ACHN (cell line): ENCODE results near the gene SESN1.

Source experiments
- DNase-seq: peaks from one replicate; pipeline ENCODE4 v3.0.0-alpha.2; 2015
- in situ Hi-C: cut with HindIII; loops from 2 replicates; pipeline ENCODE4 v1.10.0; 2017; ENCODE audit warnings: low sequenced_read_pairs, low pct_ligation_motif_present, low pct_unique_long_range_greater_than_20kb

Gene SESN1

DNA sequence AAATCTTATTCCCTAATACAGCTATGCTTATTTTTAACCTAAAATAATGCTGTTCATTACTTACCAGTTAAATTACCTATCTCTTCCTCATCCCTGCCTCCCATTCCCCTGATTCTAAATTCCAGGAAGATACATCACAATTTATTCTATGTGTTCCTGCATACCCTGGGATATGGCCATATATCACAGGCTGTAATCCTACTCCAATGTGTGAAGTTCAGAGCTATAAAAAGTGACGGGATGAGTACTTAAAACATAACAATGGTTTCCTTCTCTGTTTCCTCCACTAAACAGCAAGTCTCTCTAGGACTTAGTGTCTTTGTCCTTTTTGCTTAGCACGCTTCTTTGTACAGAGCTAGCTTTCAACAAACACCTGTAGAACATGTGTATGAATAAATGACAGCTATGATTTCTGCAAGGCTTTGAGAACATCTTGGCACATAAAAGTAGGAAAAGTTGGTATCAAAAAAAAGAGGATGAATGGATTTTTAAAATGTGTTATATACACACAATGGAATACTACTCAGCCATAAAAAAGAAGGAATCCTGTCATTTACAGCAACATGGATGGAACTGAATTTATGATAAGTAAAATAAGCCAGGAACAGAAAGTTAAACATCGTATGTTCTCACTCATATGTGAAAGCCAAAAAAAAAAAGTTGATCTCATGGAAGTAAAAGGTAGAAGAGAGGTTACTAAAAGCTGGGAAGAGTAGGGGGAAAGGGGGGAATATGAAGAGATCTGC, 45.8 kb downstream of the SESN1 start:
- in situ Hi-C loops = no loop called here
- DNase-seq = no peak

GRCh38 chr6:109048176-109048575, 46.5 kb downstream of the SESN1 start:
- in situ Hi-C loops = no loop called here
- DNase-seq = no peak

- in situ Hi-C loops = no loop called here
- DNase-seq = no peak
Observed at GRCh38 chr6:109045493-109045892, 49.2 kb downstream of the SESN1 start.

GRCh38 chr6:109039795-109040194, 54.9 kb downstream of the SESN1 start:
- in situ Hi-C loops = no loop called here
- no peak for DNase-seq

GRCh38 chr6:109038837-109039398, 55.7 kb downstream of the SESN1 start:
- in situ Hi-C loops = no loop called here
- DNase-seq = no peak

GRCh38 chr6:109036574-109037294, 57.9 kb downstream of the SESN1 start:
- no peak for DNase-seq
- in situ Hi-C loops = no loop called here

DNA sequence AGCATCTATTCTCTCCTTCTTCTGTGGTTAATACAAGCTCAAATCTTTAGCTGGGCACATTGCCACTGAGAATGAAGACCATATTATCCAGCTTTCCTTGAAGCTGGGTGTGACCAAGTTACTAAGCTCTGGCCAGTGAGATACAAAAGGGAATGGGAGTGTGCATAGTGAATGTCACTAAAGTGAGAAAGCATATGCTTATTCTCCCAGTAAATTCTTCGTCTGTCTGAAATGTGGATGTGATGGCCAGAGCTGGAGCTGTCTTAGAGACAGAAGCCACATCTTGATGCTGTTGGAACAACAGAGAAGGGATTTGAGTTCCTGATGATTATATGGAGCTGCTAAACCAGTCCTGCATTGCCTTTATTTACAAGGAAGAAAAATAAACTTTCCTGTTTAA, 60.1 kb downstream of the SESN1 start:
- in situ Hi-C loops = no loop called here
- DNase-seq = no peak

DNA sequence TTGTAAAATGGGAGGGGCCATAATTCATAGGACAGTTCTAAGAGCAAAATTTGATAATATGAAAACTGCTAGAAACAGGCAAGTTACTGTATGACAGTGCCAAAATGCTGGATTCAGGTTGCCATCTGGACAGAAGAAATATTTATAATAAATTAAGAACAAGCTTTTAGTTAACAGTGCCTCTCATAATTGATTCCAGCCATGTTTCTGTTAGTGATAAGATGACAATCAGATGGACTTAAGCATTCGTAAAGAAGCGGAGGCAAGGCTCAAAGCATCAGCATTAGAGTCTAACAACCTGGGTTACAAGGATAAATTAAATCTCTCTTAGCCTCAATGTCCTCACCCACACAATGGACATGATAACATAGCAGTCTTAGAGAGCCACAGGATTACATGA, 61.0 kb downstream of the SESN1 start:
- DNase-seq = no peak
- in situ Hi-C loops = no loop called here

DNA sequence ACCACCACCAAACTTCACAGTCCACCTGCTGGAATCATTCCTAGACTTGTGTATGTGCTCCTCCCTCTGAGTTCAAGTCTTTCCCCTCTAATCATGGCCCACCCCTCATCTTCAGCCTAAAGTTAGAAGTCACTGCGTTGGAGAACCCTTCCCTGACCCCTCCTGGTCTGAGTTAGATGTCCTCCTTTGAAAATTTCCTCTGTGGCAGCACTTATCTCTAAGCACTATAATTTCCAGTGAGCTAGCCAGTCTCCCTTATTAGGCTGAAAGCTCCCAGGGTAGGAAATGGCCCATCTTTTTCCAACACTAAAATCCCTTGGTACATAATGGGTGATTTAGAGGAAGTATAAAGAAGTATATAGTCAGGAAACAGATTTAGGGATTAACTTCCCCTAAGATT, 63.2 kb downstream of the SESN1 start:
- in situ Hi-C loops = no loop called here
- DNase-seq = no peak

DNA sequence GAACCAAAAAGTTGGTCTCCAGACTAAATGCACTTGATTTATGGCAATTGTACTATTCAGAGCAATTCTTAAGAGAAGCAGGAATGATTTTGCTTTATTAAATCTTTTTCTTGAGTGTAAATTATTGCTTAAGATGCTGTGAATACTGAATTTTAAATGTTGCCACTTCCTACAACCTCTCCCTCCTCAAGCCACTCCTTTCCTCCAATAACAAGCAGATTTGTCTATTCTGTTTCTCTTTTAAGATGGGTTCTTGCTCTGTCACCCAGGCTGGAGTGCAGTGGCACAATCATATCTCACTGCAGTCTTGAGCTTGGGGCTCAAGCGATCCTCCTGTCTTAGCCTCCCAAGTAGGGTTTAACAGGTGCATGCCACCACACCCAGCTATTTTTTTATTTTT, 65.3 kb downstream of the SESN1 start:
- in situ Hi-C loops = no loop called here
- no peak for DNase-seq

- DNase-seq = no peak
- in situ Hi-C loops = no loop called here
Observed at GRCh38 chr6:109028439-109028838, 66.2 kb downstream of the SESN1 start.

DNA sequence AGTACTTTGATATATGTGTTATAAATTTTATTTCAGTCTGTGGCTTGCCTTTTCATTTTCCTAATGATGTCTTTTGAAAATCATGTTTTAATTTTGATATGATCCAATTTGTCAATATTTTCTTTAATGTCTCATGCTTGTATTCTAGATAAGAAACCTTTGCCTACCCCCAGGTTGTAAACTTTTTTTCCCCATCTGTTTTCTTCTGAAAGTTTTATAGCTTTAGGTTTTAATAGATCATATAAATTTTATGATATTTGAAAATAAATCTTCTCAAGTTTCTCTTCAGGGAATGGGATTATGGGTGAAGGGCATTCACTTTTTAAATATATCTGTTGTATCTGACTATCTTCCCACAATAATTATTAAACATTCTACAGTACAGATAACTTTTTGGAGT, 66.7 kb downstream of the SESN1 start:
- in situ Hi-C loops = no loop called here
- DNase-seq = no peak

- DNase-seq = no peak
- in situ Hi-C loops = no loop called here
Observed at GRCh38 chr6:109025639-109026038, 69.0 kb downstream of the SESN1 start.

DNA sequence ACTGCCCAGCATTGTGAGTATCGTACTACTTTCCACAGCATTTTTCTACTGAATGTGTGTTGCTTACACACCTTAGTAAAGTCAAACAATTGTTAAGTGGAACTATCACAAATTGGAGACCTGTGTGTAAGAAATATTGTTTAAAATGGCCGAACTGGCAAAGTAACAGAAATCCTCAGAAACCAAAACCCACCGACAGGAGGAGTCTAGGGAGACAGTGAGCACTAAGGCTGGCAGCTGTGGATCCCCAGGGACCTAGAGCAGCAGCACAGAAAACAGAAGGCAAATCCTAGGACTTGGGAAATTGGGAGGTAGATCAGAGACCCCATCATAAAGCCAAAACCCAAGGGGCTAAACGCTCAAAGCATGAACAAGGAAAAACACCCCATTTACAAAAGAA, 69.9 kb downstream of the SESN1 start:
- in situ Hi-C loops = no loop called here
- DNase-seq = no peak

GRCh38 chr6:109024368-109024767, 70.3 kb downstream of the SESN1 start:
- no peak for DNase-seq
- in situ Hi-C loops = no loop called here

DNA sequence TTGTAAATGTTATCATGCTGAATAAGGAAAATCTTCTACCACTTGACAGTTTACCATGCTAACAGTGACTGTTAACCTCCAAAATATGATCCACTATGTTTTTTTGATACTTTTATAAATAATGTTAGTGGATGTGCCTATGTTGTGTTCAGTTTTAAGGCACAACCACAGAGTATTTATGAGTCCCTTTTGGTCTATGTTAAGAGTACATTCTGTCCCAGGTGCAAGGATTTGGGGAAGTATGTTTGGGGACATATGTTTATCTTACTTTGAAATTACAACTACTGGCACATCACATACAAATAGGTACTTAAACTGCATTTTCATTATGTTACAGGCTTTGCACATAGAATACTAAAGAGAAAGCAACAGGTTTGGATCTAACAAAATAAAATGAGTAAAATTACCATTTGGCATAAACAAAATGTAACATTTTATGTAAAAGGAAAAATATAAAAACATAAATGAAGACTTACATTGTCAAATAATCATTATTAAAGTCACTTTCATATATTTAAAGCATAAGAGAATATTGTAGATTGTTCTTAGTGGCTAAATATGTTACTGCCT, 71.2 kb downstream of the SESN1 start:
- DNase-seq = no peak
- in situ Hi-C loops = no loop called here

- in situ Hi-C loops = no loop called here
- no peak for DNase-seq
Observed at GRCh38 chr6:109021870-109022269, 72.8 kb downstream of the SESN1 start.

- DNase-seq = no peak
- in situ Hi-C loops = no loop called here
Observed at GRCh38 chr6:109019911-109020310, 74.7 kb downstream of the SESN1 start.

GRCh38 chr6:109015176-109015575, 79.5 kb downstream of the SESN1 start:
- no peak for DNase-seq
- in situ Hi-C loops = no loop called here

DNA sequence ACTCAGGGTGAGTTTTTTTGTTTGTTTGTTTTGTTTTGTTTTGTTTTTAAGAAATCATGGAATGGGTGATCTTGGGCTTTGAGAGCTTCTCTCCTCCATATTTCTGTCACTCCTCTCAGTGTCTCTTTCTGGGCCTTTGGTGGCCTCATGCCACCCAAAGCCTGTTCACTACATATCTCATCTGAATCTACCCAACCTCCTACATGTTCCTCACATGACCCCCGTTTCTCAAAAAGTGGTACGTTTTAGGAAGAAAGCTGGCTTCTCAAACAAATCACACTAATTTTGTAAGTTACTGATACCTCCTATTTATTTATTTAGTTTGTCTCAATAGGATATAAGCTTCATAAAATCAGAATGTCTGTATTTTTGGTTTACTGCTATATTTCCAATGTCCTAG, 80.0 kb downstream of the SESN1 start:
- no peak for DNase-seq
- in situ Hi-C loops = no loop called here
